CD4-positive, alpha-beta T cell treated with Interleukin-12 subunit alpha and Interleukin-12 subunit beta, for 1 hour (primary cell): Measurements from ENCODE around the gene ALKBH5.
"Not testable (repeated sequence)": the region's sequence is repeated elsewhere in the genome, so short reads cannot be mapped to it uniquely, and the experiment has no call there.

Source experiments
- DNase-seq: peaks from one replicate; pipeline ENCODE4 v3.0.0-alpha.2; 2020

ALKBH5 gene

DNA sequence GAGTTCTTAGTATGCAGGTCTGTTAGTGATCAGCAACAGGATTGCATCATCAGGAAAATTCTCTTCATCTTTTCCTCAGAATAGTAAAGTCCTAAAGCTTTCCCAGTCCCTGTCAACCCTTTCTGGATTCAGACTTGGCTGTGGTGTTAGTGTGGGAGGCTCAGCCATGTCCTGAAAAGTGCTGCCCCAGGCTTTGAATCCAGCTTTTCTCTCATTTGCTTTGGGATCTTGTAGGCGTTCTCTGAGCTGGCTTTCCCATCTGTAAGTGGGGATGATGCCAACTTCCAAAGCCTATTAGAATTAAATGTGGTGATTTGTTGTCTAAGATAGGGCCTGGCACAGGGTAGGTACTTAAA is 3.0 kb downstream of the ALKBH5 start:
- no peak for DNase-seq

DNA sequence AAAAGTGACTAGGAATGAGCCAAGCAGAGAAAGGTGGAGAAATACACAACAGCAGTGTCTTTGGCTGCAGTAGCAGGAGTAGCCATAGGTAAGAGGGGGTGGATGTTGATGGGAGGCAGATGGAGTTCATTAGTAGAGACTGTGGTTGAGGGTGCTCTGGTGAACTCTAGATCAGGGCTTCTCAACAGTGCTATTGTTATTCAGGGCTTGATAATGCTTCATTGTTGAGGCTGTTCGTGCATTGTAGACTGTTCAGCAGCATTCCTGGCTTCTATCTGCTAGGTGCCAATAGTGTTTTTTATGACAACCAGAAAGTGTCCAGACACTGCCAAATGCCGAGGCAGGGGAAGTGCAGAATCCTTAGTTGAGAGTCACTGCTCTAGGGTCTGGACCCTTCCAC is 3.6 kb downstream of the ALKBH5 start:
- no peak for DNase-seq

DNA sequence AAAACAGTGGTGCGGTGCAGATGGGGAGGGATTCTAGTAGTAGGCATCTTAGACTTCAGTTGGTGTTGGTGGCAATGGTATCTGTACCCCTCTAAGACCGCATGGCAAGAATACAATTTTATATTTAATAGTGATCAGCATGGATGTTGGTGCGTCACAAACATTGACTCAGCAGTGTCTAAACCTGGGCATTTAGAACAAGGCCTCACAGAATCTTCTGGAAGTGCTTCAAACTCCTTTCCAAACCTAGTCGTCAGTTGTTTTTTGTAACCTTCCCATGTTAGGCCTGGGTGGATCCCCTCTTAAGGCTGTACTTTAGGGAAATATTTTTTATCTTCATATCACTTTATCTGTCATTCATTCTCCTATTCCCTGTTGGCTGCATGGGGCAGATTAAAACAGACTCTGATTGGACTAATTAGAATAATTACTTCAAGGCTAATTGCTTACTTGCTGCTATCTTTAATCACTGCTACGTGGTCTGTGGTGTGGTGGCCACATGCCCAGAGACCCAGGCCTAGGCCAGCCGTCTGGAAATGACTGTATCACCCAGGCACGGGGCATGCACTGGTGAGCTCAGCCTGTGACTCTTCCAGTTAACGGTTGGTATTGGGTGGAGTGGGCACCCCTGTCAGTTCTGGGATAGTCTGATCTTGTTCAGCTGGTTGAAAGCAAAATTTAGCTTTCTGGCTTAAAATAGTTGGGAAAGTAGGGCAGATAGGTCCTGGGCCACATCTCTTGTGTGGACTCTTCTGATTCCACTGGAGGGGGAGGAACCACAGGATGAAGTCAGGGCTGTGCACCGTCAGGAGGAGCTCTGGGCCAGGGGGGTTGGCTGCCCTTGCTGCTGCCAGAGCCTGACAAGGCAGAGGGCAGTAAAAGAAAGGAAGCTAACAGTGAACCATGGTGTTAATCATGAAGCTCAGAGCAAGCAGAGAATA is 4.5 kb downstream of the ALKBH5 start:
- no peak for DNase-seq

DNA sequence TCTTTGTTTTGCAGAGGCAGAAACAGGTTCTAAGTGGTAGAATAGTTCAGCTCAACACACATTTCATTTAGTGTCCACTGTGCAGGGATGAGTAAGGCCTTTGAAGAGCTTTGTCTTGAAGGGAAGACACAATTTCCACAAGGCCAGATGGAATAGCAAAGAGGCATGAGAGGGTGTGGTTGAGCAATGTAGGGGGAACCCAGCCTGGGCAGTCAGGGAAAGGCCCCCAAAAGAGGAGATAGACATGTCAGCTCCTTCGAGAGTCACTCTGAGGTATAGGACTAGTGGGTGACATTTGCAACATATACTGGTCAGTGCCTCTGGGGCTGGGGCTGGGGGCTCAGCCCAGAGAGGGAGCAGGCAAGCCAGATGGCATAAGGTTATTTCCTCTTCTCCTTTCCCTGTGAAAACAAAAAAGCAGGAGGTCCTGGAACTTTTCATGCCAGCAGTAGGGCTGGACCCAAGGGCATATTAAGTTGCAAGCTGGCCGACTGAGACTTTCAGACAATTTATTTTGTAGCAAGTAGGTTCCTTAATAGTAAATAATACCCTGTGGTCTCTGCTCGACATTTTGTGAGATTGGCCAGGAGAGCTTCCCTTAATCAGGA is 7.1 kb downstream of the ALKBH5 start:
- DNase-seq = no peak

DNA sequence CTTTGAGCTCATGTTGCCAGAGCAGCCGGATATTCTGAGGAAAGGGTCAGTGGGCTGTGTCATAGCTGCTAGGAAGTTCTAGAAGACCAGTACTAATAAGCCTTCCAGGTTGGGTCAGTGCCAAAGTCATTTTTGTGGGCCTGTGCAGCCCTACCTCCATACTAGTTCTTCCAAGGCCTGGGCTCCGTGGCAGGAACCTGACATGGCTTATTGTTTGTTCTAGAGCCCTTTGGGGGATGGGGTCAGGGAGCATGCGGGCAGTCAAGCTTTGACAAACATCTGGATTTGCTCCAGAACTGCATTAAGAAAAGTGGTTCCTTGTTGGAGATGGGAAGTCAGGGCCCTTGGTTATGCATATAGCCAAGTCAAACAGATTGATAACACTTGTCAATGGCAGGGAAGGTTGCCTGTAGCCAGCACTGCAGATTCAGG is 7.6 kb downstream of the ALKBH5 start:
- DNase-seq = no peak

DNA sequence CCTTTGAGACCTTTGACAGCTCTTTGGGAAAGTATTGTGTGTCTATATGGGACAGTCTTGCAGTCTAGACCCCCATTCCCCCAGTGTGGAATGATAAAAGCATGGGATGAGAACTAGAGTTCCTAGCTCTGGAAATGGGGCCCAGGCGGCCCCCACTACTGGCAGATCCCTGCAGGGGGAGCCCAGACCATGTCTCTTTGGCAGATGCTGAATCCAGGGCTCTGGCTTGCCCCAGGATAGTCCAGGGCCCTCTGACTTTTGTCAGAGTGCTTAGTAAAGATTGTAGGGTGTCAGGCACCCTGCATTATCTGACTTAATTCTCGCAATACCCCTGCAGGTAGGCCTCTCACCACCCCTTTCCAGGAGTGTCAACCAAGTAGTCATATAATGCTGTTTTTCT is 8.3 kb downstream of the ALKBH5 start:
- no peak for DNase-seq

DNA sequence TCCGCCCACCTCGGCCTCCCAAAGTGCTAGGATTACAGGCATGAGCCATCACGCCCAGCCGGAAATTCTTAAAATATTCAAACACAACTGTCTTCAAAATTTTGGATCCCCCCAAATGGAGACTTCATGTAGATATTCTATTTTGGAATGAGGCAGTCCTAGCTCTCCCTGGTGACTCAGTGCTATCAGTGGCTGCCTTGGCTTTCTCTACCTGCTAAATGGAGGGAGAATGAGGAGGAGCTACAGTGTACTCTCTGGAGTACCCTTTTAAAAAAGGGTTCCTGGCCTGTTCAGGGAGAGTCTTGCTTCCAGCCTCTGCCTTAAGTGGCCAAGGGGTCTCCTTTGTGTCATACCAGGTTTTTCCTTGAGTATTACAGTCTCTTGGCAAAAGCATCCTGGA is 10.8 kb downstream of the ALKBH5 start:
- no peak for DNase-seq

DNA sequence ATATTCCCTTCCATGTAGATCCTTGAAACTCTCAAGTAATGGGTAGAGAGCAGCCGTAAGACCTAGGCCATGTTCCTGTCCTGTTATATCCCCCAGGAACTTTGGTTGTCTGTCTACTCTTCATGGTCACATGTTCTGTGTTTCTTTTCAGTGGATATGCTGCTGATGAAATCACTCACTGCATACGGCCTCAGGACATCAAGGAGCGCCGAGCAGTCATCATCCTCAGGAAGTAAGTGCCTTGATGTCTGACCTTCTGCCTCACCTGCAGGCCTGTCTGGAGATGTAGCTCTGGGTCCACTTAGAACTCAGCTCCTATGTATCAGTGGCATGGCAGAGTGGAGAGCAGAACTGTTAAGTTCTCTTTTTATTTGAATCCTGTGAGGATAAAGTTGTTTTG is 11.2 kb downstream of the ALKBH5 start:
- no peak for DNase-seq

DNA sequence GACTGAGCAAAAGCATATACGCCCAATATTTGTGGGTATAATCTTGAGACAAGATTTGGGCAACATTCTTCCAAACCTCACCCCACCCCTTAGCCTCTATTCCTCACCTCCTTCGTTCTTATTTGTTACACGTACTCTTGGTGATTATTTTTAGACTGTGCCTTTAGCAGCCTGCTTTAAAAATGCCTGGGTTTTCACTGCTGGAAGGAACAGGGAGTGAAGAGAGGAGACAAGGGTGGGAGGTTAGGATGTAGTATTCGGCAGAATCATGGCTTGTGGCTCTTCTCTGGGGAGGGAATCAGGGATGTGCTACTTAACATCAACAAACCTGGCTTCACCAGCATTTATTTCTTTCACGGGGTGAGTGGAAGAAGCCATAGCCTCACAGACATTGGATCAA is 11.6 kb downstream of the ALKBH5 start:
- DNase-seq = no peak

DNA sequence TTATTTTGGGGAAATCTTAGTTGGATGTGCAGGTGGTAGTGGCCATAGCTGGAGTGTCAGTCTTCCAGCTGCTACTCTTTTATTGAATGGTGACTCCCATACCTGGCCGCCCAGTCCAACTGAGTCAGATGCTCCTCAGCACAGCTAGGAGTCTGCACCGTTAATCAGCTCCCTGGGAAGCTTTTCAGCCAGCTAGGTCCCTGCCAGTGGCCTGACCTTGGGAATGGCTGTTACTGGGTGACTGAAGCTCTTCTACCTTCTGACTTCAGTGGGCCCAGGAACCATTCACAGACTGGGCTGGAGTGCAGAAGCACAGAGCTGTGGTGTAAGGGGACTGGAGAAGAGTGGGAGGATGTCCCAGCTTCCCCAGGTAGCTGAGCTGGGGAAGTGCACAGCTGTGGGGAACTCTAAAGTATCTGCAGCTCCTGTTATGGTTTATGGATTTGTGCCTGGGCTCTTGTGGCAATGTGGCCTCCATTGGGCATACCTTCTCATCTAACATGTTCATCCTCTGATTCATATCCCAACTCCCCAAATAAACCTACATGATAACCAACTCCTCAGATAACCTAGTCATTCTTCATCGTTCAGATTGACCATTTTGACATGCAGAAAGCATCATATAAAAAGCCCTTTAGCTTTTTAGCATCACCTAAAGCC is 14.0 kb downstream of the ALKBH5 start:
- no peak for DNase-seq

DNA sequence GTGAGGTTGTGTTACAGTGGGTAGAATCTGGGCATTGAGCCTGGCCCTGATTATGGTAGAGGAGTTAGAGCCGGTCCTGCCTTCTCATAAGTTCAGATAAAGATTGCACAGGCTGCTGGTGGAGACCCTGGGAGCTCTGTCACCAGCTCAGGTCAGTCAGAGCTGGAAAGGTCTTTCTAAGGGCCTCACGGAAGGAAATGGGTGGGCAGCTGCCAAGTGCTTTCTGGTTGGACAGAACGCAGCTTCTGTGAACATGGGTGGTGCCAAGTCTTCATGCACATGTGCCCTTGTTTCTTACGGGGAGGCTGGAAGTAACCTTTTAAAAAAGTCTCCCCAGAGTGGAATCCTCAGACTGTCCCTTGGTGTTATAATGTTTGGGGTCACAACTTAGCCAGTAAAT is 14.9 kb downstream of the ALKBH5 start:
- DNase-seq = no peak

DNA sequence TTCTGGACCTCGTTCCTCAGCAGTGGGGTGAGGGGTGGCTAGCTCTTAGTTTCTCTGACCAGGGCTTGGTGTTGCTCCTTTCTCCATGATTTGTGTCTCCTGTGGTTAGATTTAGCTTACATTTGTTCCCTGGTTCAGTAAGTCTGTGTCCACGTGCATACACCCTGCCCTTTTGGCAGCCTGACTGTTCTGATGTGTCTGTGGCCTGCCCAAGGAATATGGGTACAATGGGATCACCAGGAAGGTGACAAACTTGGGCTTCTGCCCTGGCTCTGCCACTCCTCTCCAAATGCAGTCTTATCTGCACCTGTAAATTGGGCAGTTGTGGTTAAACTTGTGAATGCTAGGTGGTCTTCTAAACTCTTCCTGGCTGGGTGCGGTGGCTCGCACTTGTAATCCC is 17.5 kb downstream of the ALKBH5 start:
- DNase-seq = no peak

DNA sequence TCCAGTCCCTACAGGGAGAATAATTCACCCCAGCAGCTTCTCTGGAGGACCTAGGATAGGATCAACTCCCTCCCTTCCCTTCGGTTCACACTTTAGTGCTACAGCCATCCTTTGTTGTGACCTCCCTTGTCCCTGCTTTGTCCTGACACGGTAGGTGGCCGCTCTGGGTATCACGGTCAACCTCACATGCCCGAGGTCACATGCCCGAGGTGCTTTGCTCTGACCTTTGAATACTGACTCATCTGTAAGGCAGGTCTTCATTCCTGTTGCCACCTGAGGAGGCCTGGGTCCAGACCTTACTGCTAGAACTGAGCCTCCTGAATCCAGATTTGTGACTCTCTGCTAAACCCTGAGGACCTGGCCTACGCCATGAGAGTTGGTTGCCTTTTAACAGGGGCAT is 19.7 kb downstream of the ALKBH5 start:
- DNase-seq = no peak

DNA sequence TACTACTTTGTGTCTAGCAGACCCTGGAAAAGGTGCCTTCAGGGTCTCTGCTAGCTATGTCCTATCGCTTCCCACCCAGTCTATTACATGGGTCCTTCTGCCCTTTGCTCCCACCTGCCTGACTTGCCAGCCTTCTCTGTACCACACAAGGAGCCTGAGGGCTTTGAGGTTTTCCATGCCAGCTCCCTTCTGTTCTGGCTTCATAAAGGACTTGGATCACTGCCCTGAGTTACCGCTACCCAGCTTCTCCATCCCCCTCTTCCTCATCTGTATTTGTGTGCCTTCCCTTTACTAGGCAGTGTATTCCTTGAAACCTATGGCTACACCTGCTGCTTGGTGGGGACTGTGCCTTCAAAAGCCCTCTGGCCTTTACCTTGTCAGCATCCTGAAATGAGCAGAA is 22.2 kb downstream of the ALKBH5 start:
- no peak for DNase-seq

DNA sequence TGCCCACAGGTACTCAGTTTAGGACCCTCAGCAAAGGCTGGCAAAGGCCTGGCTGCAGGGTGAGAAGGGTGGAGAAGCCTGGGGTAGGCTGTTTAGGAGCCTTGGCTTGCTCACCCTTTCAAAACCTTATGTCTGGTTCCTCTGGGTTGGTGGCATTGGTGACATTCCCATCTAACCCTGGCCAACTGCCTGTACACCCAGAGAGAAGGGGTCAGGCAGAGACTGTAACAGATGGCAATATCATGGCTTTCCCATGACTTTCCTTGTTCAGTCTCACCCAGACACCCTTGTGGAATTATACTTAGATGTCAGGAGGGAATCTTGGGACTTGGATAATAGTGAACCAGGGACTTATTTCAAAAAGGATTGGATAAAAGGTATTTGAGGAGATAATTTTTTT is 23.3 kb downstream of the ALKBH5 start:
- no peak for DNase-seq

DNA sequence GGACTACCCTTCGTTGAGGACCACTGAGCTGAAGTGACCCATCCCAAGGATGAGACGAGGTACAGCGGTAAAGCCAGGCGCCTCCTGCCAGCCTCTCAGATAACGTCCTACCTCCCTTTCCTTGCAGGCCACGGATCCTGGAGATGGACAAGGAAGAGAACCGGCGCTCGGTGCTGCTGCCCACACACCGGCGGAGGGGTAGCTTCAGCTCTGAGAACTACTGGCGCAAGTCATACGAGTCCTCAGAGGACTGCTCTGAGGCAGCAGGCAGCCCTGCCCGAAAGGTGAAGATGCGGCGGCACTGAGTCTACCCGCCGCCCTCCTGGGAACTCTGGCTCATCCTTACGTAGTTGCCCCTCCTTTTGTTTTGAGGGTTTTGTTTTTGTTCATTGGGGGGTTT is 24.5 kb downstream of the ALKBH5 start:
- no peak for DNase-seq

DNA sequence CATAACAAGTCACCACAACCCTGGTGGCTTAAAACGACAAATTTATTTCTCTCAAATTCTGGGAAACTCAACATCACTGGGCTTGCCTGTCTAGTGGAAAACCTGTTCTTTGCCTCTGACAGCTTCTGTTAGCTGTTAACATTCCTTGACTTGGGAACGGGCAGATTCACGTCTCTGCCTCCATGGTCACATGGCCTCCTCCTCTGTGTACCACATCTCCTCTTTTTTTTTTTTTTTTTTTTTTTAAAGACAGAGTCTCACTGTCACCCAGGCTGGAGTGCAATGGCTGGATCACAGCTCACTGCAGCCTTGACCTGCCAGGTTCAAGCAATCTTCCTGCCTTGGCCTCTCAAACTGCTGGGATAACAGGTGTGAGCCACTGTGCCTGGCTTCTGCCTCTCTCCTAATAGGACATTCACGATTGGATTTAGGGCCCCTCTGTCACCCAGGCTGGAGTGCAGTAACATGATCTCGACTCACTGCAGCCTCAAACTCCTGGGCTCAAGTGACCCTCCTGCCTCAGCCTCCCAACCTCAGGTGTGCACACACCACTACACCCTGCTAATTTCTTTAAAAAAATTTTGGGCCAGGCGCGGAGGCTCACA is 30.1 kb downstream of the ALKBH5 start:
- no peak for DNase-seq

DNA sequence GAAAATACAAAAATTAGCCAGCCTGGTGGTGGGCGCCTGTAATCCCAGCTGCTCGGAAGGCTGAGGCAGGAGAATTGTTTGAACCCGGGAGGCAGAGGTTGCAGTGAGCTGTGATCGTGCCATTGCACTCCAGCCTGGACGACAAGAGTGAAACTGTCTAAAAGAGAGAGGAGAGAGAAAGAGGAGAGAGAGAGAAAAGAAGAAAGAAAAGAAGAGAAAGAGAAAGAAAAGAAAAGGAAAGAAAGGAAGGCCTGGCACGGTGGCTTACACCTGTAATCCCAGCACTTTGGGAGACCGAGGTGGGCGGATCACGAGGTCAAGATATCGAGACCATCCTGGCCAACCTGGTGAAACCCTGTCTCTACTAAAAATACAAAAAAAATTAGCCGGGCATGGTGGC is 33.3 kb downstream of the ALKBH5 start:
- DNase-seq = not testable (repeated sequence)

DNA sequence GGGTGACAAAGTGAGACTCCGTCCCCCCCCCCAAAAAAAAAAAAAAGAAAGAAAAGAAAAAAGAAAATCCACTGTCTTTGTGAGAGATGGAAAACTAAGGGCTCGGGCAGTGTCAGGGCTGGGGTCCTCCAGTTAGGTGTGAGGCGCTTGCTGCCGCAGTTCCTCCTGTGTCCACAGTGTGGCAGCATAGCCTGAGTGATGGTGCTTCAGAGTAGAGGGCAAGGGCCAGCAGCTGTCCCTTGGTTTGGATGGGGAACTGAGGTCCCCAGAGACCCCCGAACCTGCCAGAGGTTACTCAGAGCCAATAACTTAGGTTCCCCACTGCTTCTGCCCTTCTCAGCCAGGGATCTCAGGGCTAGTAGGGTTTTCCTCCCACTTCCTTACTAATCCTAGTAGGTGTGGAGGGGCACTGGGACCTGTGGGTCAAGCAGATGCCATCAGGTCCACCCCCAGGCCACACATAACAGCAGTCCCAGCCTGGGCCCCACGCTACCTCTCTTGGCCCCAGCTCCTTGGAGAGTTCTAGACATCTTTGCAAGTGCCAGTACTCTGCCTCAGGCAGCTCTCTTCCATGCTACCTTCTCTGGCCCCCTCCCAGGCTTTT is 33.9 kb downstream of the ALKBH5 start:
- peak; percentile 75 for DNase-seq

DNA sequence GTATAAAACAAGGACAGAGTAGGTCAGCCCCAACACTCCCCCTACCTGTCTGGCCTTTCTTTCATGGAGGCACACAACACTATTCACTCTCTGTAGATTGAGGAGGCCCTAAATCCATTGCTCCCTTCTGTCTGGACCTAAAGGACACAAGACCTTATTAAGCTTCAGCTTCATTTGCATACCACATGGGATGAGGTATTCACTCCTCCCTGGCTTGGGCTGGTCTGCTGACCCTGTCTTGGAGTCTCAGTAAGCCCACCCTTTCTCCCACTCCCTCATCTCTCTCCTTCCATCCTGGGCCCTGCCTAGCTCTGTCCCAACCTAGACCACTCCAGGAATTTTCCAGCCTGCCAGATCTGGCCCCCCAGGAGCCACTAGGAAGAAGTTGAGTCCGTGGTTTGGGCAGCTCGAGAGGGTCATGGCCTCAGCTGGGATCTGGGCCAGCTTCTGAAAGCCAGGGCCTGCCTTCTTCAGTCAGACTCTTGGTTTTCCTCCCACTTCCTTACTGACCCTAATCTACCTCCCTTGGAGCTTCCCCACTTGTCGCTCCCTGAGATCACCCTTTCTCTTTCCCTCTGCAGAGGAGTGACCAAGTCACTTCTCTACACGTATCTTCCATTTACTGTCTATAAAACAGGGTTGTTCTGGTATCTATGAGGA is 35.3 kb downstream of the ALKBH5 start:
- no peak for DNase-seq

DNA sequence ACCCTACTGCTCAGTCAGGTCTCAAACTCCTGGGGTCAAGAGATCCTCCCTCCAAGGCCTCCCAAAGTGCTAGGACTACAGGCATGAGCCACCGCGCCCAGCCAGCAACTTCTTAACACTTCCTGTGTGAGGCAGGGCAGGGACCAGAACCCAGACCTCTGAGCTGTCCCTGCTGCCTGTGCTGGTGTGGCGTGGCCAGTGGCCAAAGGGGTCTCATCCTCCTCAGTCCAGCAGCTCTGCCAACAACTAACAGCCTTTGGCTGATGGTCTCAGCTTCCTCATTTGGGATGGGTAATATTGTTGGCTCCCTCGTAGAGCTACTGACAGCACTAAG is 40.4 kb downstream of the ALKBH5 start:
- DNase-seq = no peak

DNA sequence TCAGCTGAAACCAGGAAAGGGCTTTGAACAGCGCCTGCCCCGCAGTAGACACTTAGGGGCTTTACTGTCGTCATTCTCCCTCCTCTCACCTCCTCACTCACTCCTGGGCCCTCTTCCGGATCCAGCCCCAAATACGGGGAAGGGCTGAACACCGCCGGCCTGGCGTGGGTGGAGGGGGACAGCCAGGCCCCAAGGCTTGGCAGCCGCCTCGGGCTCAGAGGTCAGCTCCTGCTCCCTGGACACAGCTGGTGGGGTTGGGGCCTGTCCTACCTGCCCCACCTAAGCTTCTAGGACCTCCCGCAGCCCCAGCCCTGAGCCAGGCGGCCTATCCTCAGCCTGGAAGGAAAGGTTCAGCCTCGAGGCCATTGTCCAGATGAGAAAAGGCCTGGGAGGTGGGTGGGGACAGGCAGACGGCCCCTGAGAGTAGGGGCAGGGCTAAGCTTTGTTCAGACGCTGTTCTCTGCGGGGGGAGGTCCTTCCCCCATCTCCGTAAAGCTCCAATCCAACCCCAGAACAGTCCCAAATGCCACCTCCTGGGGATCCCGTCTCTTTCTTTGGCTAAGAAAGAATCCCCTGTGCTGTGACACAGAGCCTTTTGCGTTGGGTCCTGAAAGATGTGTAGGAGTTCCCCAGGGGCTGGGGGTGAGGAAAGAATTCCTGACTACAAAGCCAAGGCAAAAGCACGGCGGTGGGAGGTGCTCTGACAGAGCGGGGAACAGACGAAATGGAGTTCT is 40.9 kb downstream of the ALKBH5 start:
- DNase-seq = no peak
